HG02798 (cell line): ENCODE measurements around the gene ATXN7.

ENCODE experiments used
- ATAC-seq: cut with Tn5 transposase; IDR thresholded peaks from one replicate; pipeline ENCODE4 v1.9.1; 2021; ENCODE audit warnings: mild to moderate bottlenecking; ENCODE audit not compliant: unreplicated experiment, poor library complexity

The ATXN7 gene

DNA sequence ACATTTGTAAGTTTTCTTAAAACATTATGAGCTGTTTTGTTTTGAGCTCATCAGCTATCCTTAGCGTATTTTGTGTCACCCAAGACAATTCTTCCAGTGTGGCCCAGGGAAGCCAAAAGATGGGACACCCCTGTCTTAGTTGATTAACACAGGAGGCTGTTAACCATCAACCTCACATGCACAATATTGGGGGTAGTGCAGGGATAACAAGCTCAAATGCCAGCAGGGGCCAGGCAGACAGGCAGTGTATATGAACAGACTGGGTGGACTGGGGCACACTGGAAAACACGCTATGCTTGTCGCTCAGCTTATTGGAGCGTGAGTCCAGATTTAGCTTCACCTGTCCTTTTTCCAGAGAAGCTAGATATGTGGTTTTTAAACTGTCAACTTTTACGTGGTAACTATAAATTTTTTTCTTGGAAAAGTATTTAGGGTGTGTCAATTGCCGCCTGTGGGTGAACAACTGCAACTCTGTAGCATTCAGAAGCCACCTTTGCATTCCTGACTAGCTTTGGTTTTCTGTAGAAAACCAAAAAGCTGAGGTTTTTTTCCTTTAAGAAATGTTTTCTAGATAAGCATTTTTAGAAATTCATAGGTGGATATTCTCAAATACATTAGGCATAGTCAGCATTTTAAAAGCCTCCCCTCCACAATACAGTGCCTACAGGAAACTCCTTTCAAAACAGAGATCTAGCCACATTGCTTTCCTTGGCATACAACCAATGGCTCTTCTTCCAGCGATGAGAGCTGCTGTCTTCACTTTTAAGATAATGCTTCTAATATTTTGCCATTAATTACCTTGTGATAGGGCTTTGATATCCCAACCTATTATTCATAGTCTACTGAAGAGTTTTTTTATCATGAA, 145.1 kb downstream of the ATXN7 start:
- ATAC-seq, result no peak

DNA sequence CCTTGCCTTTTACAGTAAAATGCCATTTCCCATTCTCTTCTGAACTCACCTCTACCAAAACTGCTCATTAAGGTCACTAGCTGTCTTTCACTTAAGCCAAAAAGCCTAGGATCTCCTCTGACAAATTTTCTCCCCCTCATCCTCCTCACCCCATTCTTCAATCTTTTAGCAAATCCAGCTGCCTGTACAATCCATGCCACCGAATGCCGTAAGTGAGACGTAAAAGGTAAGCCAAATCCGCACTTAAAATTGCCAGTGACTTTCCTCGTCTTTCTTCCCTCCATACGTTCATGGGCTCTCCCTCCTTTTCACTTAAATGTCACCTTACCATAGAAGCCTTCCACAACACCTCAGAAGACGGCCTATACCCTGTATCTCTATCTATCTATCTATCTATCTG, 145.9 kb downstream of the ATXN7 start:
- ATAC-seq, result no peak

GRCh38 chr3:64010199-64010598, 146.5 kb downstream of the ATXN7 start:
- no peak for ATAC-seq

GRCh38 chr3:64011685-64012084, 148.0 kb downstream of the ATXN7 start:
- ATAC-seq, result no peak

GRCh38 chr3:64016941-64017620, 153.4 kb downstream of the ATXN7 start:
- ATAC-seq, result no peak

DNA sequence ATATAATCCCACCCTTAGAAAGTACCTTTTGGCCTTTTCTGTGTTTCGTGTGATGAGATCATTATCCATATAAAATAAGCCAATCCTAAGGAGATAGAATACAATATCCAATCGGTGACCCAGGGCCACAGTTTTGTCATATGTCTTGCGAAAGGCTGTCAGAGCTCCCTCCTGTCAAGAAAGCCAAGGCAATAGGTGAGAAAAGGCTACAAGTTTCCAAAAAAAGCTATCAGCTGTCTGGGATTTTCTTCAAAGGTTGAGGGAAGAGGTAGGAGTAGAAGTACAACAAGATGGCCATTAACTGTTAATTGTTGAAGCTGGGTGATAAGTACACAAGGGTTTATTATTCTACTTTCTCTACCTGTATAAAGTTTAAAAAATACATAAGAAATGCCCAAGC, 155.6 kb downstream of the ATXN7 start:
- no peak for ATAC-seq

DNA sequence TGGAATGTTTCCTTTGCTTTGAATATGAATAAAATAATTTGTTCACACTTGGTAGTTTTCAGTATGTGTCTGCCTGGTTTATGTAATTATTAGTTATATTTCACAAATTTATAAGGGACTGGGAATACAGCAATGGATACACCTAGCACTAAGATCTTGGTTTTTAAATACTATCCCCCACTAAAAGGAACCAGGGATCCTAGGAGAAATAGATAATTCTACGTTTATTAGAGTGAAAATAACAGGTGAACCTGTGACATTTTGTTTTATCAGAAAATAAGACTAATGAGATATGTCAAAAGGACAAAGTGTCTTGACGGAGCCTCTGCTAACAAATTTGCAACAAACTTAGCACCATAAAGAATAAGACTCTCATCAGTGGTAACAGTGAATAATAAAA, 156.2 kb downstream of the ATXN7 start:
- no peak for ATAC-seq

DNA sequence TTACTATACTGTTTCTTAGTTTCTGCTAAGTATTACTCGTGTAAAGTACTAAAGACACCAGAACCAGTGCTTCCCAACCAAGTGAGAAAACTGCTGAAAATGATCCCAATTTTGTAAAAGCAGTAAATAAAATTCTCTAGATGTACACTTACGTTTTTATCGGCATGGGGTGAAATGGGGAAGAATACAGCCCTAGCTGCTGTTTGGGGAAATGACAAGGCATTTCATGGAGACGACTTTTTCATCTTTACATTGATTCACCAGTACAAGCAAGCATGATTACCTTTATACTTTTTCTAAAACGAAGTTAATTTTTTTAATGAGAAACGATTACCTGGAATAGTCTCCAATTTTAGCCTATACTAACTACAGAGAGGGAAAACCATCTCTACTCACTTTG, 158.3 kb downstream of the ATXN7 start:
- ATAC-seq, result no peak

DNA sequence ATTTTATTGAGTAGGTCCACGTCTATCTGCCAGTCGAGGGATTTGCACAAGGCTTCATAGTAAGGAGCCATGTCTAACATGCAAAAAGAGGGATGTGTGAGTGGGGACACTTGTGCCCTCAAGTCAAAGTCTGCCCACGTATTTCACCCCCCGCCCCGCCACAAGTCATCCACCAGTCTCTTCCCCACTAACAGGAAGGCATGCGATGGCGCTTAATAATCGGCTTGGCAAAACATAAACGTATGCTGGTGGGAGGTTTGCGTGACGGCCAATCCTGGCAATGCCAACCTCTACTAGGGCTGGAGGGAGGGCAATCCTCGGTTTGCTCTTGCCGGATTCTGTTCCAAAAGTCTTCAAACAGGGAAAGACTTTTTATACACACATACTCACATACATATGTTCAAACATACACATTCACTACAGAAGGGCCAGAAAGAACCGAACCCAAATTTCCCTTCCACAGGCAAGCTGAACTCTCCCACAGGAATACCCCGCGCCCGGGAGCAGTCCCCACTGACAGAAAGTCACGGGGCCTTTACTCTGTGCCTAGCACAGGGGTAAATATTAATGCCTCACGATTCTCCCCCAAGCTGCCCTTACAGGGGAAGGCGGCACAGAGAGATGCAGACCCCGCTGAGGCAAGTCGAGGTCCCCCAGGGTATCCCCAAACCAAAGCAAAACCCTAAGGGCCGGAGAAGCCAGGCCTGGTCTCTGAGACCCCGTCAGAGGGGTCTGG, 159.0 kb downstream of the ATXN7 start:
- ATAC-seq, result no peak

DNA sequence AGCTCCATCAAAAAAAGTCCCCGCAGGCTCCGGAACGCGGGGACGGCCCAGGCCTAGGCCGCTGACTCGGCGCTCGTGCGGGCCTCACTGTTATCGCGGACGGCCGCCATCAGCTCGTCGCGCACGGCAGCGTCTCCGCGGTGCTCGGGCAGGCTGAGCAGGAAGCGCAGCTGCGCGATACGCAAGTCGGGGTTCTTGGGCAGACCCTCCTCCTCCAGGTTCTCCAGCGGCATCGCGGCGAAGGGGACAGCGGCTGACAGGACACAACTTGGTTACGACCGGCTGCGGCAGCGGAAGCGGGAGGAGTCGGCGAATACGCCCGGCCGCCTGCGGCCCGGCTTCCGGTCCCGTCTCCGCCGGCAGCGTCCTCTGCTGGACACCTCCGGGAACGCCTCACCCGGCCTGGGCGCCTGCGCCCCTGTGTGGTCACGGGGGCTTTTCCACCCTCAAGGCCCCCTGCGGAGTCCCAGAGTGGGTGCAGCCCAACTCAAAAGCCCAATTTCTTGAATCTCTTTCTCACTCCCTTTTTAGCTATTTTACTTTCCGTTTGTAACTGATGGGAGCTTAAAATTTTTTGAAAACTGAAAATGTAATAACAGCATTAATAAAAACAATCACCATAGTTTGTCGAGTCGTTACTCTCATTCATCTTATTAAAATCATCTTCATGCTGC, 159.7 kb downstream of the ATXN7 start, which contains the start of gene PSMD6:
Gene PSMD6 (minus strand): TSS at position 308 of the 674 bp plus-strand sequence. CDS start 75 bp downstream, at position 233.
- peak; percentile 99 for ATAC-seq

- ATAC-seq, result no peak
Measured at GRCh38 chr3:64023861-64024223, 160.2 kb downstream of the ATXN7 start.

- no peak for ATAC-seq
Measured at GRCh38 chr3:64026346-64026745, 162.7 kb downstream of the ATXN7 start.

DNA sequence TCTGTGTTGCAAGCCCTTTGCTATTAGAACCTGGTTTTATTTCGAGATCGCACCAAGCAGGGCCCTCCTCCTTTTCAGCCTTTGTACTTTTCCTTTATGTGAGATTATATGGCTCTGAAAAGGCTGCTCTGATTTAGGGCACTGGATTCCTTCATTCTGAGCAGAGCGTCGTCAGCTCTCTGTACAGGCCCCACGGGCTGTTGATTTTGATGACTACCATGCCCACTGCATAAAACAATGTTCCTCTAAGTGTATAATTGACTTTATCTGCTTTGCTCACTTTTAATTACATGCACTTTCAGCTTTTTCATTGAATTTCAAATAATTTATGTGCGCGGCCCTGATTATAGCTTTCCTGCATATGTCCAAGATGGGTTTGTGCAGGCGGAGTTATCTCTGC, 164.0 kb downstream of the ATXN7 start:
- ATAC-seq, result no peak

GRCh38 chr3:64028754-64029153, 165.1 kb downstream of the ATXN7 start:
- ATAC-seq, result no peak

GRCh38 chr3:64029287-64029686, 165.6 kb downstream of the ATXN7 start:
- no peak for ATAC-seq

DNA sequence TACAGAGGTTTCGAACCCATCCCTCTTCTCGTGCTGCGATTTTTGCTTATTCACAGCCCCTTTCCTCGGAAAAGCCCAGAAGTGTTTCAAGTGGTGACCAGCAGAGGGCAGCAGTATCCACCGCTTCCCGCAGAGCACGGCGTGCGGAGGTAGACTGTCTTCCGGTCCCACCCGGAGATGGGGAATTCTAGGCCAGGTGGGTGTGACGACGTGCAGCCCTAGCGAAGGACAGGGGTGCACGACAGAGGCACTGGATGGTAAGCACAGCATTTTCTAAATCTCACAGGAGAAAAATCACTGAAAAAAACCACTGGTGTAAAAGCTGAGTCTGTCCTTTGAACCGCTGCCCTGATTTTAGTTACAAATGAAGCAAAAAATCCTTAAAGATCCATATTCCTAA, 167.1 kb downstream of the ATXN7 start:
- ATAC-seq, result peak; percentile 98

DNA sequence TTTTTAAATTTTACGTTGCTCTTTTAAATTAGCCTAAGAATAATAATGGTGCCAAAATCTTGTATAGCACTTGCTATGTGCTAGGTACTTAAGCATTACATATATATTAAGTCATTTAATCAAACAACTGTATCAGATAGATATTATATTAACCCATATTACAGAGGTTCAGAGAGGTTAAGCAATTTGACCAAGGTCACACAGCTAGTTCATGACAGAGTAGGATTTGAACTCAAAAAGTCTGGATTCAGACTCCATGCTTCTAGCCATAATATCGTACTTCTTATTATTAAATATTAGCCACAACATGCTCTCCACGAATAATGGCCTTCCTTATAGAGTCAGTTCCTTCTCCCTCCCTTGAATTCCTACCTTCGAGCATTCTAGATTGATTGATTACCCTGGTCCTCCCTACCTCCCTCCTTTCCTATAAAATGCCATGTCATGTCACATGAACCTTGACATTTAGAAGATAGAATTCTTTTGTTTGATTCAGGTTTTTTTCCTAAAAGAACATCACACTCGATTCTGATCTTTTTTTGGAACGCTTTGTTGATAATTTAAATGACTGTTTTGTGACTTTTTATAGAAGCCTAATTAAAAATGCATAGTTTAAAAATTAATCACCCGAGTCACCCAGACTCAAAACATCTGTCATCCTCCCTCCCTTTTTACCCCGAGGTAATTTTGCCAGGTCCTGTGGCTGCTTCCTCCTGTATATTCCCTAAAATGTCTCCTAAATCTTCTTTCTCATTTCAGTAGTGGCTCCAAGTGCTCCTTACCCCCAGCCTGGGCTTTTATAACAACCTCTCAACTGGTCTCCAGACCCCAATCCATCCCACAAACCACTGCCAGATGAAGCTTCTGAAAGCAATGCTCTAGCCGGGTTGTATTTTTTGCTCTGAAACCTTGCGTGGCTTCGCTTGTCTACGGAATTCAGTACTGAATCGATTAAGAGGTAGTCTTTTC, 168.2 kb downstream of the ATXN7 start:
- no peak for ATAC-seq

GRCh38 chr3:64033069-64033468, 169.4 kb downstream of the ATXN7 start:
- no peak for ATAC-seq

DNA sequence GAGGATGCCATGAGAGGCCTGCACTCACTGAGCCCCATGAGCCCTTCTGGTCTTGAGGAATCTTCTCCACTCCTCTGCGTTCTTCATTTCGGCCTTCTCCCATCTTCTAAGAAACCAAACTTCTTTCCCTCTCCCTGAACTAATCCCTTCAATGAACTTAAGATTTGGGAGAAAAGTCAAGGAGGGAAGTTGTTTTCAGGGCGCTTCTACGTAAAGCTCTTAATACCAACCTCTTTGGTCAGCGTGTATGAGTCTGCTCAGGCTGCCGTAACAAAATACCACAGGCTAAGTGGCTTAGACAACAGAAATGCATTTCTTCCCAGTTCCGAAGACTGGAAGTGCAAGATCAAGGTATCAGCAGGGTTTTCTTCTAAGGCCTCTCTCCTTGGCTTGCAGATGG, 173.4 kb downstream of the ATXN7 start:
- no peak for ATAC-seq
